ENCODE results near the gene RBM17. TPM values are rescaled to one million over a fixed set of nuclear protein-coding genes. Genes with fewer than 3 reads are reported as not detected.
A peak's percentile ranks its signal among the peaks of the same experiment; 100 is the strongest.
"Not testable (repeated sequence)": the region's sequence is repeated elsewhere in the genome, so short reads cannot be mapped to it uniquely, and the experiment has no call there.

Gene RBM17
- total RNA-seq, 2 experiments from 2014 or later = 213 to 217 TPM

- H3K27ac Mint-ChIP-seq = peak overlapping the region; percentile 98
- H3K27me3 Mint-ChIP-seq (ENCODE audit: low read depth) = no peaks in the 10 kb centered on the region
- H3K36me3 Mint-ChIP-seq (ENCODE audit: low read depth) = peaks cover 26% of the 10 kb centered on the region
- ChIA-PET CTCF (interaction anchor here (0.9 to 5.2 kb wide), 6 partner anchors 9 to 237 kb away, joined by 3 to 36 read pairs (median 11); partner anchors contain the start of gene PFKFB3), POLR2A (interaction anchor here (1.0 to 2.9 kb wide), 5 partner anchors 16 to 246 kb away, joined by 3 to 15 read pairs (median 5); partner anchors contain the start of gene PFKFB3)
- ATAC-seq (no peak), DNase-seq (no peak)
- H3K4me3 Mint-ChIP-seq = peak overlapping the region; percentile 96
- no peaks in the 10 kb centered on the region for H3K9me3 Mint-ChIP-seq (ENCODE audit: insufficient read depth)
- H3K4me1 Mint-ChIP-seq (ENCODE audit: low read depth) = peaks cover 44% of the 10 kb centered on the region
Observed at GRCh38 chr10:6164271-6165095, 75.6 kb downstream of the RBM17 start.

DNA sequence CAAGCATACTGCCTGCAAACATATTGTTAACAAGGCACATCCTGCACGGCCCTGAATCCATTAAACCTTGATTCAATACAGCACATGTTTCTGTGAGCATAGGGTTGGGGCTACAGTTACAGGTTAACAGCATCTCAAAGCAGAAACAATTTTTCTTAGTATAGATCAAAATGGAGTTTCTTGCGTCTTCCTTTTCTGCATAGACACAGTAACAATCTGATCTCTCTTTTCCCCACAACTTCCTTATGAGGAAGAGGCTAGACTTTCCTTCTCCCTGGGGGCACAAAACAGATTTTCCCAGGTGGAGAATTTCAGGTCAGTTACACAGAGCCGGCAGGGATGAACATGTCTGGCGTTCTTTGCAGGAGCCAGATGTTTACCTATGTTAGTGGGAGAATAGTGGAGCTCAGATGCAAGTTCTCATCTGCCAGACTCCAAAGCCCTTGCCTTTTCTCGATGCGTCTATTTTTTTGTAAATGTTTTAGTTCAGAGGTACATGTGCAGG lies 76.4 kb downstream of the RBM17 start:
- Mint-ChIP-seq H3K4me1 (ENCODE audit: low read depth) (peaks cover 51% of the 10 kb centered on the region), H3K9me3 (ENCODE audit: insufficient read depth) (no peaks in the 10 kb centered on the region), H3K27ac (peak overlapping the region; percentile 98), H3K27me3 (ENCODE audit: low read depth) (no peaks in the 10 kb centered on the region), H3K36me3 (ENCODE audit: low read depth) (peaks cover 26% of the 10 kb centered on the region), H3K4me3 (peak overlapping the region; percentile 96)
- ChIA-PET CTCF (no interaction called here), POLR2A (interaction anchor here (0.9 kb wide), 1 partner anchor 21 kb away, joined by 3 read pairs; no protein-coding TSS in a partner anchor)
- no peak for ATAC-seq
- no peak for DNase-seq

- not testable (repeated sequence) for H3K27me3 Mint-ChIP-seq (ENCODE audit: low read depth); H3K9me3 Mint-ChIP-seq (ENCODE audit: insufficient read depth); H3K4me3 Mint-ChIP-seq; DNase-seq; ATAC-seq; H3K27ac Mint-ChIP-seq
- CTCF ChIA-PET = interaction anchor here (1.3 kb wide), 1 partner anchor 76 kb away, joined by 3 read pairs; no protein-coding TSS in a partner anchor
- Mint-ChIP-seq H3K4me1 (ENCODE audit: low read depth) (peaks cover 56% of the 10 kb centered on the region), H3K36me3 (ENCODE audit: low read depth) (peaks cover 29% of the 10 kb centered on the region)
- POLR2A ChIA-PET = interaction anchor here (0.9 to 1.0 kb wide), 2 partner anchors 22 to 37 kb away, joined by 3 to 4 read pairs; partner anchors contain the start of gene PFKFB3
Observed at GRCh38 chr10:6165933-6166332, 77.1 kb downstream of the RBM17 start.

Small RNA genes lying within 50 kb of the gene (microRNA-seq; reads per million reads assigned to microRNA genes)
- gene MIR3155A (not detected), gene MIR3155B (not detected)

Other genes starting within 250 kb of the RBM17 start
- 1 to 10 TPM; 5.2 to 5.7 TPM for gene ANKRD16, start 199.1 kb upstream of the RBM17 start, total RNA-seq
- gene FBH1, start 198.8 kb upstream of the RBM17 start, total RNA-seq = 10 to 100 TPM; 62.6 to 64.4 TPM
- gene IL15RA, start 111.5 kb upstream of the RBM17 start, total RNA-seq = 10 to 100 TPM; 17.2 to 18.1 TPM
- 100 to 1,000 TPM; 174 to 177 TPM for gene IL2RA, start 26.7 kb upstream of the RBM17 start, total RNA-seq
- 10 to 100 TPM; 93.0 to 97.3 TPM for gene PFKFB3, start 113.9 kb downstream of the RBM17 start, total RNA-seq

Data from activated CD8-positive, alpha-beta T cell treated with anti-CD3 and anti-CD28 coated beads, Interleukin-2, amount 10 ng/mL, durations not matched to agents 7 days and 5 days (primary cell).